GM12864 (cell line): ENCODE results near the gene SNED1.
A peak's percentile ranks its signal among the peaks of the same experiment; 100 is the strongest.

ENCODE experiments used
- DNase-seq: peaks from one replicate; pipeline ENCODE4 v3.0.0-alpha.2; 2011; ENCODE audit warnings: low read depth
- H3K4me3 ChIP-seq: 2 replicates; pipeline ENCODE4 v1.5.1; 2011; ENCODE audit warnings: mild to moderate bottlenecking, low read depth, low read length, control low read depth
- TF ChIP-seq, protein P1 (sequence below): IDR thresholded peaks from 2 replicates; pipeline ENCODE4 v1.5.1; 2011; ENCODE audit warnings: low read depth, mild to moderate bottlenecking, moderate library complexity, low read length, control low read depth, inconsistent platforms; ENCODE audit errors: missing control alignments

Gene SNED1

DNA sequence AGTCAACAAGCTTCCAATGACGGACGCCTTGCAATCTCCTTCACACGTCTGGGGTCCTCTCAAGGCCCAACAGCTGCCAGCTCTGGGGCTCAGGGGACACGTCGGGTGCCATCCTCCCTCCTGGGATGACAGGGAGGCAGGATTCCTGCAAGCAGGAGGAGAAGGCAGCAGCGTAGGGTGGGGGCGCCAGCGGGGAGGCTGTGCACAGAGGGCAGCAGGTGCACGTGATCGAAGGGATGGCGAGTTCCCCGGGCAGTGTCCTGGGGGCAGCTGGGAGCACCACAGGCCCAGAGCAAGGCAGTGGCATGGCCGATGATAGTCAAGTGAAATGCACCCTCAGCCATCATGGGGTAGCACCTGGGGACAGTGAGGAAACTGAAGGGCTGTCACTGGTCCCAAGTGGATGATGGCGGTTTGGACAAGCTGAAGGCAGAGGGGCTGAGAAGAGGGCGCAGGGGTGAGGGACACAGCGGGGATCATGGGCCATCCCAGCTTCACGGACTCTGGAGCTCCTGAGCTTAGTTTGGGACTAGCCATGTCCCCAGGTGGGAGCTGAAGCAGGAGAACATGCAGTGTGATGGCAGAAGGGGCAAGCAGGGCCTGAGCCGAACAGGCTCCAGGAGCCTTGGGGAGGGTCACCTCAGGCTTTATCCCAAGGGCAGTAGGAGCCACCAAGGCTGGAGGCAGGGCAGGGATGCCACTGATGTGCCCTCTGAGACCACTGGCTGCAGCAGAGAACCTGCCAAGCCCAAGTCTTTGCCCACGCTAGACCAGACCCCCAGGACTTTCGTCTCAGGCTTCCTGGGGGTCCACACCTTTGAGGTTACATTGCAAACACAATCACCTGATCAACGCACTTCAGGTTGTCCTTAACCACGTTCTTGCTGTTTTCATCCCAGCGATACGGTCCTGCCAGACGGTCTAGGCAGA lies 16.3 kb upstream of the SNED1 start:
- TF ChIP-seq, protein P1, sequence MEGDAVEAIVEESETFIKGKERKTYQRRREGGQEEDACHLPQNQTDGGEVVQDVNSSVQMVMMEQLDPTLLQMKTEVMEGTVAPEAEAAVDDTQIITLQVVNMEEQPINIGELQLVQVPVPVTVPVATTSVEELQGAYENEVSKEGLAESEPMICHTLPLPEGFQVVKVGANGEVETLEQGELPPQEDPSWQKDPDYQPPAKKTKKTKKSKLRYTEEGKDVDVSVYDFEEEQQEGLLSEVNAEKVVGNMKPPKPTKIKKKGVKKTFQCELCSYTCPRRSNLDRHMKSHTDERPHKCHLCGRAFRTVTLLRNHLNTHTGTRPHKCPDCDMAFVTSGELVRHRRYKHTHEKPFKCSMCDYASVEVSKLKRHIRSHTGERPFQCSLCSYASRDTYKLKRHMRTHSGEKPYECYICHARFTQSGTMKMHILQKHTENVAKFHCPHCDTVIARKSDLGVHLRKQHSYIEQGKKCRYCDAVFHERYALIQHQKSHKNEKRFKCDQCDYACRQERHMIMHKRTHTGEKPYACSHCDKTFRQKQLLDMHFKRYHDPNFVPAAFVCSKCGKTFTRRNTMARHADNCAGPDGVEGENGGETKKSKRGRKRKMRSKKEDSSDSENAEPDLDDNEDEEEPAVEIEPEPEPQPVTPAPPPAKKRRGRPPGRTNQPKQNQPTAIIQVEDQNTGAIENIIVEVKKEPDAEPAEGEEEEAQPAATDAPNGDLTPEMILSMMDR = no peak
- no peak overlapping the region for H3K4me3 ChIP-seq
- DNase-seq = no peak

DNA sequence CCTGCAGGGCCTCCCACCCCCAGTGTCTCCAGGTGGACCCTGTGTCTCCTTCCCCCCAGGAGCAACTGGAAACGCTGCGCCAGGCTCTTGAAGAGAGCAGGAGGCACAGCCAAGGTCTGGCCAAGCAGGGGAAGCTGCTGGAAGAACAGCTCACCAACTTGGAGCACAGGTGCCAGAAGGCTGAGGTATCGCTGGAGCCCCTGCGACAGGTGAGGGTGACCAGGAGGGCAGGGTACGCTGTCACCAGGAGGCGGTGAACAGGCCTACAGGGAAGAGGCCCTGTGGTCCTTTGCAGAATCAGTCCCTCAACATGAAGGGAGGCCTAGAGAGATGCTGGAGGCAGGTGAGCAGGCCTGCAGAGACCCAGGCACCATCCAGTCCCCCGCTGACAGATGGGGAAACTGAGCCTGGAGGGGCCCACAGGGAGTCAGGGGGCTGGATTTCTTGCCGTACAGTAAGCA lies 15.6 kb upstream of the SNED1 start:
- H3K4me3 ChIP-seq = no peak overlapping the region
- no peak for DNase-seq
- TF ChIP-seq, protein P1 = no peak

DNA sequence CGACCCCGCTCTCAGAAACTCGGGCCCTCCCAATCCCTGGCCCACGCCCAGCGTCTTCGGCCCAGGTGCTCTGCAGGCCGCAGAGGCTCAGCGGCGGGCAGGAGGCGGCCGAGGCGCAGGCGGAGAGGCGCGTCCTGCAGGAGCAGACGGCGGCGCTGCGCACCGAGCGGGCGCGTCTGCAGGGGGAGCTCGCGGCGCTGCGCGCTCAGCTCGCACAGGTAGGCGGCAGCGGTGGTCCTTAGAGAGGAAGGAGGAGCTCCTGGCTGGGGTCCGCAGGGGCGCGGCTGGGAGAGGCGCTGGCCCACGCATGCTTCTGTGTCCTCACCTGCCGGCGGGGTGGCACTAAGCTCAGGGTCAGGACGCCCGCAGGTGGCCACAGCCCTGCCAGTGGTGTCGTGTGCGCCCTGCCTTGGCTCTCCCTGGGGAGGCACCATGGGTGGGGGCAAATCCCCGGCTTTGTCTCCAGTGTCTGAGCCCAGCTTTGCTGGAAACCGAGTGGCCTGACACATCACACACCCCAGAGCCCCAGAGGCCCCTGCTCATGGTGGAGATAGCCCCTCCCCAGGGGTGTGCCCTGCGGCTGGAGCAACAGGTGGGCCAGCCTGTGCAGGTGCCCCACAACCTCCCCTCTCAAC lies 14.9 kb upstream of the SNED1 start:
- no peak for DNase-seq
- TF ChIP-seq, protein P1 = peak; percentile 57
- no peak overlapping the region for H3K4me3 ChIP-seq

DNA sequence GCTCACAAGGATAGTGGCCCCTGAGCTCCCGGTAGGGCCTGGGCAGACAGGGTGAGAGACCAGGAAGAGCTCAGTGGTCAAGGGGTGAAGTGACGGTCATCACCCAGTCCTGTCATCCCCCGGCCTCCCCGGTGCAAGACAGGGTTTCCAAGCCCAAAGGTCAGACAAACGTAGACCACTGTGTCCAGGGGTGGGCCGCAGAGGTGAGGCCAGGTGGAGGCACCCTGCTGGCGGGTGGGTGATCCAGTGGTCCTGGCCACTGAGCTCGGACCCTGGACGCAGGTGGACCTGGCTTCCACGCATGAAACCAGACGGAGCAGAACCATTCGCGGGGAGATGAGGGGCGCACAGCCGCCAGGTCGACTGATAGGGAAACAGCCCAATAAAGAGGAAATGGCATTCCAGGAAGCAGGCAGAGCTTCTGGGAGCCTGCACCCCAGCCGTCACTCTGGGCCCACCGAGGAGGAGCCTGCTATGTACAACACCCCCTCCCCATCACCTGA lies 14.4 kb upstream of the SNED1 start:
- DNase-seq = no peak
- TF ChIP-seq, protein P1 = no peak

DNA sequence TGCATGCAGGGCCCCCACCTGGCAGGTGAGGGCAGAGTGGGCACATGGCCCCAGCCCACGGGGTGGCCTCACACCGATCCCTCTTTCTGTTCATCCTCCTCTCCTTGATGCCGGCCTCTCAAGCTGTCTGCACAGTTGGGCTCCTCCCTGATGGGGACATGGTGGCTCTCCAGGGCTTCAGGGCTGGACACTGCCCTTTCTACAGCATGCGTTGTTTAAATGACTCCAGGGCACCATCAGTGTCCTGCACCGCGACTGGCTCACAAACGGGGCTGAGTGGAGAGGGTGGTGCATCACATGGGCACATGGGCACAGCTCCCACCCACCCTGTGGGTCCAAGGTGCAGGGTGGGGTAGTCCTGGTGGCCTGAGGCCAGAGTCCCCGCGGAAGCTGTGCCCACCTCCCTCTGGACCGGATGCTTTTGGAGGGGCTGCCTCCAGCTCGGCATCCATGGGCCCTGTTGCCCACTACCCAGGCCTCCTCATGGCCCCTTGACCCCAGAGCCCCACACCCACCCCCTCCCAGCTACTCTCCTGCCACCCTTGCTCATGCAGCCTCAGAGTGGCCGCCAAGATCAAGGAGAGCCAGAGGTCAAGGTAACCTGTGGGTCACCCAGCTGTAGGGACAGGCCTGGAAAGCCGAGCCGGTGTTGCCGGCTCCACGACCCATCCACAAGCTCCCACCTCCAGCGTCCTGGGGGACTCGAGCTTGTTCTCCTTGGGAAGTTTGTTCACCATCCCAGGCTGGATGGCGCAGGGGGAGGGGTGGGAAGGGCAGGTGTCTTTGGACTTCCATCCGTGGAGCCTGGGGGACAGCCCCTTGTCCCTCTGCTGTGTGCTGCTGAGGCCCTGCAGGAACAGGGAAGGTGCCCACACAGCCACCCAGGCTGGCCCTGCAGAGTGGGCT lies 12.3 kb upstream of the SNED1 start:
- no peak for DNase-seq
- H3K4me3 ChIP-seq = no peak overlapping the region
- TF ChIP-seq, protein P1 = no peak

More for the DNA sequence above, 14.4 kb upstream of the SNED1 start:
- no peak overlapping the region for H3K4me3 ChIP-seq

DNA sequence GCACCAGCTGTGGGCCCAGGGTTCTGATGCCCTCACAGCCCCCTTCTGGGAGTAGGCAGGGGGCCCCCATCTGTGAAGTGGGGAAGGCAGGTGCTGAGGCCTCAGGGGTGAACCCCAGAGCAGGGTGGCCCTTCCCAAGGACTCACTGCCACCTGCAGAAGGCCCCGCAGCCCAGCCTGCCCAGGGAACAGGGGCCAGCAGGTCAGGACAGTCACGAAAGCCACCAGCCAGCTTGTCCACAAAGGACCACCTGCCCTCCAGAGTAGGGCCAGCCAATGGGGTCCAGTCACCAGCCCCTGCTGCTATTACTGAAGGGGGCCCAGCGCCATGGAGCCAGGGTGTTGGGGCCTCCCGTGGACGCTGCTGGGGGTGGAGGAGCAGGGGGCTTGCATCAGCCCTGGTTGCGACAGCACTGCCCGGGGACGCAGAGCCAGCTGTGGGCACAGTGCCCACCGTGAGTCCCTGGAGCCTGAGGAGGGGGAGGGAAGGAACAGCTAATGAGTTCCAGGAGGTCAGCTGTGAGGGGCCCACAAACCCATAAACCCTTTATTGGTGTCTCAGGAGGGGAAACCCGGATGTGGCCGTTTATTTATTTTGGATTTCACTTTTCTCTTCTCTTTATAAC lies 11.5 kb upstream of the SNED1 start:
- H3K4me3 ChIP-seq = no peak overlapping the region
- TF ChIP-seq, protein P1 = no peak
- DNase-seq = no peak
